IMR-90 (cell line): ENCODE data around the gene CIROP.

Experiments used
- BHLHE40 ChIP-seq: fragments of 150-350 bp; IDR thresholded peaks from 2 replicates; pipeline ENCODE4 v1.6.1; 2016; ENCODE audit warnings: mild to moderate bottlenecking, low read depth, low read length
- CEBPB ChIP-seq: IDR thresholded peaks from 2 replicates; pipeline ENCODE4 v1.6.1; 2012; ENCODE audit warnings: low read depth, low read length, improper control_type of control experiment
- CHD1 ChIP-seq: IDR thresholded peaks from 2 replicates; pipeline ENCODE4 v1.6.1; 2012; ENCODE audit warnings: low read depth, low read length, improper control_type of control experiment
- CTCF ChIP-seq: conservative IDR thresholded peaks from 2 replicates; pipeline ENCODE4 v1.5.1; 2012; ENCODE audit warnings: mild to moderate bottlenecking, low read depth, low read length, improper control_type of control experiment
- MAFK ChIP-seq: IDR thresholded peaks from 2 replicates; pipeline ENCODE4 v1.6.1; 2012; ENCODE audit warnings: low read depth, low read length, improper control_type of control experiment
- NFE2L2 ChIP-seq: fragments of 150-350 bp; IDR thresholded peaks from 2 replicates; pipeline ENCODE4 v1.6.1; 2016; ENCODE audit warnings: low read depth, mild to moderate bottlenecking, low read length
- POLR2A ChIP-seq: IDR thresholded peaks from 2 replicates; pipeline ENCODE4 v1.6.1; 2012; ENCODE audit warnings: mild to moderate bottlenecking, low read depth, low read length
- RAD21 ChIP-seq: IDR thresholded peaks from 2 replicates; pipeline ENCODE4 v1.6.1; 2012; ENCODE audit warnings: low read length, improper control_type of control experiment
- RCOR1 ChIP-seq: IDR thresholded peaks from 2 replicates; pipeline ENCODE4 v1.6.1; 2012; ENCODE audit warnings: mild to moderate bottlenecking, low read length, improper control_type of control experiment; ENCODE audit not compliant: insufficient replicate concordance
- RFX5 ChIP-seq: IDR thresholded peaks from 2 replicates; pipeline ENCODE4 v1.8.0; 2012; ENCODE audit warnings: low read depth, mild to moderate bottlenecking, low read length, moderate library complexity
- SMC3 ChIP-seq: fragments of 150-350 bp; IDR thresholded peaks from 2 replicates; pipeline ENCODE4 v1.6.1; 2016; ENCODE audit warnings: low read depth, mild to moderate bottlenecking, antibody characterized with exemption, low read length, moderate library complexity
- USF2 ChIP-seq: fragments of 150-350 bp; IDR thresholded peaks from 2 replicates; pipeline ENCODE4 v1.6.1; 2017; ENCODE audit warnings: mild to moderate bottlenecking, antibody characterized with exemption, low read length, low read depth

- TF ChIP-seq RAD21: no peak
- TF ChIP-seq POLR2A: no peak
- TF ChIP-seq BHLHE40: no peak
- TF ChIP-seq NFE2L2: no peak
- TF ChIP-seq SMC3: no peak
- no peak for TF ChIP-seq CTCF
- TF ChIP-seq RFX5: no peak
- no peak for TF ChIP-seq CHD1
- no peak for TF ChIP-seq RCOR1
- no peak for TF ChIP-seq CEBPB
- TF ChIP-seq MAFK: no peak
- no peak for TF ChIP-seq USF2
These were observed 13.2 kb downstream of the CIROP start for GRCh38 chr14:23091294-23092225.
